Caco-2 (cell line): ENCODE measurements around the gene CBFB. TPM values are rescaled to one million over a fixed set of nuclear protein-coding genes. Genes with fewer than 3 reads are reported as not detected.

Source experiments
- BruUV-seq: library from RNA; stranded (reverse); fragments of 400-500 nt; replicated peaks from 2 replicates; lab custom pipeline; 2021; lab: Mats Ljungman, UMichigan
- CTCF ChIA-PET: fragments of 300-600 bp; sonication (Branson Sonifier 250); formaldehyde crosslinking; loops from one replicate; lab custom pipeline; 2022; ENCODE audit warnings: antibody characterized with exemption; lab: Charles Lee
- POLR2A ChIA-PET: fragments of 300-600 bp; sonication (Branson Sonifier 250); formaldehyde crosslinking; loops from one replicate; lab custom pipeline; 2022; ENCODE audit warnings: antibody characterized with exemption; lab: Charles Lee
- DNase-seq, 2 experiments: peaks; one replicate each; pipeline versions ENCODE4 v3.0.0 to v3.0.0-alpha.2; 2020 to 2022
- H3K27me3 ChIP-seq: replicated peaks from 2 replicates; pipeline ENCODE4 v1.6.0; 2011; ENCODE audit warnings: low read length; ENCODE audit not compliant: control insufficient read depth, insufficient read depth
- H3K36me3 ChIP-seq: 2 replicates; pipeline ENCODE4 v1.5.1; 2011; ENCODE audit warnings: low read length; ENCODE audit not compliant: control insufficient read depth, insufficient read depth
- H3K4me1 ChIP-seq: fragments of 250-450 bp; sonication (Bioruptor Pico); 2 replicates; pipeline ENCODE4 v1.5.1; 2020; ENCODE audit warnings: mild to moderate bottlenecking
- H3K4me3 ChIP-seq: 2 replicates; pipeline ENCODE4 v1.5.1; 2011; ENCODE audit warnings: low read depth, mild to moderate bottlenecking, control low read depth, low read length
- H3K9me3 ChIP-seq: fragments of 250-450 bp; sonication (Bioruptor Pico); 2 replicates; pipeline ENCODE4 v1.5.1; 2020; ENCODE audit warnings: mild to moderate bottlenecking, moderate library complexity
- H3K27ac Mint-ChIP-seq: one replicate; pipeline ENCODE4 v1.8.0; 2022; ENCODE audit warnings: mixed read lengths; ENCODE audit not compliant: unreplicated experiment
- H3K27me3 Mint-ChIP-seq: one replicate; pipeline ENCODE4 v1.8.0; 2022; ENCODE audit warnings: mixed read lengths; ENCODE audit not compliant: insufficient read depth, unreplicated experiment
- H3K36me3 Mint-ChIP-seq: one replicate; pipeline ENCODE4 v1.8.0; 2022; ENCODE audit warnings: mild to moderate bottlenecking, mixed read lengths; ENCODE audit not compliant: insufficient read depth, unreplicated experiment
- H3K4me1 Mint-ChIP-seq: one replicate; pipeline ENCODE4 v1.8.0; 2022; ENCODE audit warnings: low read depth, mixed read lengths; ENCODE audit not compliant: unreplicated experiment
- H3K4me3 Mint-ChIP-seq: one replicate; pipeline ENCODE4 v1.8.0; 2022; ENCODE audit warnings: mild to moderate bottlenecking, moderate library complexity, mixed read lengths; ENCODE audit not compliant: unreplicated experiment
- H3K9me3 Mint-ChIP-seq: one replicate; pipeline ENCODE4 v1.8.0; 2022; ENCODE audit warnings: mixed read lengths; ENCODE audit not compliant: unreplicated experiment
- CTCF ChIP-seq, 2 experiments: fragments of 200-600 bp in 1 of 2; IDR thresholded peaks; 1 replicate in 1 of 2; 2 replicates in 1 of 2; pipeline versions ENCODE4 v1.5.1 to v1.8.0; 2011 to 2022; ENCODE audit warnings: antibody characterized with exemption in 1 of 2, control low read depth in 1 of 2, inconsistent platforms in 1 of 2, low read depth in 1 of 2, low read length in 1 of 2, mild to moderate bottlenecking in 1 of 2, moderate library complexity in 1 of 2; ENCODE audit not compliant: insufficient read depth in 1 of 2, severe bottlenecking in 1 of 2, unreplicated experiment in 1 of 2
- intact Hi-C: fragments of 100-400 bp; cut with micrococcal nuclease; formaldehyde crosslinking; loops from one replicate; pipeline ENCODE4 v1.10.0; 2022; ENCODE audit not compliant: unreplicated experiment
- total RNA-seq: library from RNA; stranded (reverse); gene quantifications from 2 replicates; pipeline ENCODE4 v1.2.3, GENCODE V29; 2022

Gene CBFB
- total RNA-seq, 1 experiment from 2014 or later, result 102 TPM

GRCh38 chr16:67019171-67019570 is 9.8 kb upstream of the CBFB start:
- H3K27me3 ChIP-seq, result no peaks in the 10 kb centered on the region
- H3K4me3 ChIP-seq, result no peak overlapping the region
- intact Hi-C loops, result loop anchor here (2.0 kb wide), 2 partner anchors 90 to 142 kb away; partner anchors contain the start of gene PHAF1
- CTCF ChIA-PET, result interaction anchor here (0.7 to 2.7 kb wide), 8 partner anchors 8 to 637 kb away, joined by 4 to 28 read pairs (median 13); partner anchors contain the start of genes B3GNT9 and CBFB
- Mint-ChIP-seq H3K27ac (no peak overlapping the region), H3K4me1 (peaks cover 26% of the 10 kb centered on the region), H3K9me3 (no peaks in the 10 kb centered on the region), H3K36me3 (no peaks in the 10 kb centered on the region), H3K4me3 (no peak overlapping the region), H3K27me3 (no peaks in the 10 kb centered on the region)
- no peaks in the 10 kb centered on the region for H3K36me3 ChIP-seq
- peaks cover 22% of the 10 kb centered on the region for H3K4me1 ChIP-seq
- H3K9me3 ChIP-seq, result no peaks in the 10 kb centered on the region
- BruUV-seq, result no TSS peak
- DNase-seq, result peak in 1 of 2 experiments; percentile 1
- TF ChIP-seq CTCF (IDR thresholded peaks at IDR 0.05; ENCODE audit: insufficient read depth in 1 of 2, low read depth in 1 of 2, low read length in 1 of 2, severe bottlenecking in 1 of 2, unreplicated experiment in 1 of 2), result no peak
- POLR2A ChIA-PET, result interaction anchor here (2.1 kb wide), 1 partner anchor 10 kb away, joined by 30 read pairs; the partner anchor contains the start of gene CBFB

- peaks cover 40% of the 10 kb centered on the region for H3K4me1 Mint-ChIP-seq
Observed at GRCh38 chr16:67021321-67021720, 7.6 kb upstream of the CBFB start.

More at GRCh38 chr16:67021321-67021720, 7.6 kb upstream of the CBFB start:
- no peaks in the 10 kb centered on the region for H3K27me3 ChIP-seq
- no peaks in the 10 kb centered on the region for H3K9me3 Mint-ChIP-seq
- CTCF ChIA-PET, result interaction anchor here (1.5 kb wide), 1 partner anchor 134 kb away, joined by 13 read pairs; no protein-coding TSS in a partner anchor
- no peaks in the 10 kb centered on the region for H3K36me3 ChIP-seq
- DNase-seq, result peak in 1 of 2 experiments; percentile 26
- no peaks in the 10 kb centered on the region for H3K36me3 Mint-ChIP-seq
- POLR2A ChIA-PET, result no interaction called here
- no peak overlapping the region for H3K4me3 Mint-ChIP-seq
- no peak overlapping the region for H3K27ac Mint-ChIP-seq
- intact Hi-C loops, result no loop called here
- no TSS peak for BruUV-seq
- H3K27me3 Mint-ChIP-seq, result no peaks in the 10 kb centered on the region
- H3K4me3 ChIP-seq, result no peak overlapping the region
- H3K9me3 ChIP-seq, result no peaks in the 10 kb centered on the region
- no peak for TF ChIP-seq CTCF (IDR thresholded peaks at IDR 0.05; ENCODE audit: insufficient read depth in 1 of 2, low read depth in 1 of 2, low read length in 1 of 2, severe bottlenecking in 1 of 2, unreplicated experiment in 1 of 2)
- peaks cover 27% of the 10 kb centered on the region for H3K4me1 ChIP-seq
